Muscle of leg (tissue), 11 donors: Measurements from ENCODE around the gene FANCB. TPM values are rescaled to one million over a fixed set of nuclear protein-coding genes. Genes with fewer than 3 reads are reported as not detected.

Experiments
- DNase-seq: peaks from one replicate; pipeline ENCODE4 v3.0.0; 2013
- H3K27ac ChIP-seq: one replicate; pipeline ENCODE4 v1.5.1; 2013; ENCODE audit warnings: mild to moderate bottlenecking, low read length, control low read depth
- H3K27me3 ChIP-seq: one replicate; pipeline ENCODE4 v1.6.1; 2013; ENCODE audit warnings: low read length; ENCODE audit not compliant: control insufficient read depth, insufficient read depth
- H3K36me3 ChIP-seq: one replicate; pipeline ENCODE4 v1.6.1; 2013; ENCODE audit warnings: low read length; ENCODE audit not compliant: control insufficient read depth, insufficient read depth
- H3K4me1 ChIP-seq: one replicate; pipeline ENCODE4 v1.6.1; 2013; ENCODE audit warnings: low read length; ENCODE audit not compliant: control insufficient read depth, insufficient read depth
- H3K4me3 ChIP-seq: one replicate; pipeline ENCODE4 v1.5.1; 2013; ENCODE audit warnings: low read length, control low read depth
- H3K9me3 ChIP-seq: replicated peaks from 2 replicates; pipeline ENCODE4 v1.6.1; 2013; ENCODE audit warnings: low read depth, low read length; ENCODE audit not compliant: control insufficient read depth
- WGBS: methylation state at CpG from one replicate; pipeline ENCODE4 v1.1.5; 2013; ENCODE audit warnings: missing lambda C conversion rate; ENCODE audit not compliant: insufficient coverage; 5-methylcytosine and 5-hydroxymethylcytosine counted together
- polyA plus RNA-seq, 8 donors: library from polyadenylated mRNA; unstranded; fragments of 120-200 nt; gene quantifications; one replicate each; pipeline versions ENCODE4 v1.2.1 to v1.2.3, GENCODE V29; 2013; ENCODE audit warnings: inconsistent platforms in 1 of 8, low replicate concordance in 1 of 8; ENCODE audit not compliant: insufficient read length in 8 of 8, insufficient read depth in 1 of 8
- total RNA-seq: library from RNA; stranded (reverse); fragments of 120-200 nt; gene quantifications from one replicate; pipeline ENCODE4 v1.2.4, GENCODE V29; 2013

FANCB gene
- total and polyA plus RNA-seq, 9 donors = 1.0 to 4.7 (median 1.8) TPM

DNA sequence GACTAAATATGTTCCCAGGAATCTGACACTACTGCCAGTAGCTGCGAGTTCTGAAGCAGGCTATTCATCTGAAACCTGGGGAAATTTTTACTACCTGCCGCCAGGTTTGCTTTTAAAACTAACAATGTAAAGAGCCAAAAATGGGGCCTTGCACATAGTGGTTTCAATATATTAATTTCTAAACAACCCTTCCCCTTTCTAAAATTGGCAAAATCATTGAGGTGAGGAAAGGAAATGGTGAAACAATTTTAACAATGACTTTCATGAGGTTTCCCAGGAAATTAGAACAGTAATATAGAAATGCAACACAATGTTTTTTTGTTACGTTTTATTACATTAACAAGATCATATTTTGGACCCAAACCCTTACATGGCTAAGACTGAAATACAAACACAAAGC is 21.3 kb downstream of the FANCB start:
- Histone ChIP-seq H3K9me3 (no peaks in the 10 kb centered on the region), H3K27ac (no peak overlapping the region), H3K4me1 (no peaks in the 10 kb centered on the region), H3K4me3 (no peak overlapping the region), H3K36me3 (no peaks in the 10 kb centered on the region), H3K27me3 (peaks cover 3% of the 10 kb centered on the region)
- no peak for DNase-seq
- whole genome bisulfite sequencing = 59% methylated on average over 2 of the region's 3 CpGs

DNA sequence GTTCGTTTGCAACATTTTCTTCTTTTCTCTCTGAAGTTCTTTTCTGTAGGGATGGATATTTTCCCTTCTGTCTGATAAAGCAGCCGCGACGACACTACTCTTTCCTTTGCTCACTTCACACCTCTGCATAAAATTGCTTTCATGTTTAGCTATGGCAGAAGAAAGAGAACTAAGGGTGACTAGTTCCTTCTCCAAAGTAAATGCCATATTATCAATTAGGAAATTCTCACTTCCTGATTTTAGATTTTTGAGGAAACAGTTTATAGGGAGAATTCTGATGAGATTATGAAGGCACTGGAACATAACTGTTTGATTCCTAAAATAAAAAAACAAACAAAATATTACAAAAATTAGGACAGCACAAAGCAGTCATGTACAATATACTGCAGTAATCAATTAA is 29.2 kb downstream of the FANCB start:
- H3K4me3 ChIP-seq = no peak overlapping the region
- no CpG with 5 or more reads among the region's 4 CpGs for WGBS
- H3K27ac ChIP-seq = no peak overlapping the region
- H3K4me1 ChIP-seq = no peaks in the 10 kb centered on the region
- no peak for DNase-seq
- no peaks in the 10 kb centered on the region for H3K9me3 ChIP-seq
- no peaks in the 10 kb centered on the region for H3K27me3 ChIP-seq
- no peaks in the 10 kb centered on the region for H3K36me3 ChIP-seq

DNA sequence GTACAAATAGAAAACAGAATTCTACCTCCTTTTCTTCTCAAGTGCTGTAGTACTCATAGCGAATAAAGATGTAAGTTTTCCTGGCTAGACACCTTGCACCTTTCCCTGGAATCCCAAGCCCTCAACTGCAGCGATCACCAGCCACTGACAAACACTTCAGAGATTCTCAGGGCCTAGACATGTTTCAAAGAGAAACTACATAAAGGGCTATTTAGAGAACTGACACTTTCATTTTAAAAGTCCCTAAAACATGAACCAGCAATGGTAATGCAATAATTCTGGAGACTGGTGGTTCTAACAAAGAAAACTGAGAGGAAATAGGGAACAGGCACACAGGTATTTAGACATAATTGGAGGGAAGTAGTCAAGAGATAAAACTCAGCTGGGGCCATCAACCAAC is 35.7 kb downstream of the FANCB start:
- no peak for DNase-seq
- no peaks in the 10 kb centered on the region for H3K27me3 ChIP-seq
- H3K36me3 ChIP-seq = no peaks in the 10 kb centered on the region
- H3K4me1 ChIP-seq = no peaks in the 10 kb centered on the region
- 100% methylated on average over 1 of the region's 2 CpGs for WGBS
- H3K4me3 ChIP-seq = no peak overlapping the region
- H3K9me3 ChIP-seq = no peaks in the 10 kb centered on the region
- no peak overlapping the region for H3K27ac ChIP-seq

DNA sequence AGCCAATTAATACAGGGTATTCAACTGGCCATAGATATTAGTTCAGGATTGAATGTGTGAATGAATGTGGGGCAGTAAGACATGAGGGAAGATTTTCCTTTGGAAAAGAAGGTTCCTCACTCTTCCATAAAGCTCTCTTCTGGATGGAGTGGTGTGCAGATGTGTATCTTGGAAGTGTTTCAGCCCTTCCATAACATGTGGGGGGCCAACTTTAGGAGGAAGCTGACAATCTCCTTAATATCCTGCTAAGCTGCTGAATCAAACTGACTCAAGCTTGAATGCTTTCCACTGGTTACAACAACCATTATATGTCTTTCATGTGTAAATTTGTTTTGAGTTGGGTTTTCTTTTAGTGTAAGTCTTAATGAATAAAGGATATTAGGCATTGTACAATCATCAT is 40.3 kb downstream of the FANCB start:
- H3K9me3 ChIP-seq = peaks cover 4% of the 10 kb centered on the region
- H3K36me3 ChIP-seq = no peaks in the 10 kb centered on the region
- H3K27ac ChIP-seq = no peak overlapping the region
- no peaks in the 10 kb centered on the region for H3K27me3 ChIP-seq
- no peak overlapping the region for H3K4me3 ChIP-seq
- peak; percentile 75 for DNase-seq
- H3K4me1 ChIP-seq = no peaks in the 10 kb centered on the region

DNA sequence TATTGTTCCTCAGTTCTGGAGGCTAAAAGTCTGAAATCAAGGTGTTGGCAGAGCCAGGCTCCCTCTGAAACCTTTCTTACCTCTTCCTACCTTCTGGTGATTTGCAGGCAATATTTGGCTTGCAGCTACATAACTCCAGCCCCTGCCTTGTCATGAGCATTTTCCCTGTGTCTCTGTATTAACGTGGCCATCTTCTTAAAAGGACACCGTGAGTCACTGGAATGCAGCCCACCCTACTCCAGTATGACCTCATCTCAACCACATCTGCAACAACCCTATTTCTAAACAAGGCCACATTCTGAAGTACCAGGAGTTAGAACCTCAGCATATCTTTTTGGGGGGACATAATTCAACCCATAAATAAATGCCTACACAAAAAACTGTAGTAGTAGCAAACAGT is 40.7 kb downstream of the FANCB start:
- Histone ChIP-seq H3K27me3 (no peaks in the 10 kb centered on the region), H3K9me3 (peaks cover 4% of the 10 kb centered on the region), H3K4me3 (no peak overlapping the region), H3K27ac (no peak overlapping the region), H3K36me3 (no peaks in the 10 kb centered on the region), H3K4me1 (no peaks in the 10 kb centered on the region)
- 17% methylated on average over 1 of the region's 2 CpGs for WGBS
- DNase-seq = peak; percentile 13

DNA sequence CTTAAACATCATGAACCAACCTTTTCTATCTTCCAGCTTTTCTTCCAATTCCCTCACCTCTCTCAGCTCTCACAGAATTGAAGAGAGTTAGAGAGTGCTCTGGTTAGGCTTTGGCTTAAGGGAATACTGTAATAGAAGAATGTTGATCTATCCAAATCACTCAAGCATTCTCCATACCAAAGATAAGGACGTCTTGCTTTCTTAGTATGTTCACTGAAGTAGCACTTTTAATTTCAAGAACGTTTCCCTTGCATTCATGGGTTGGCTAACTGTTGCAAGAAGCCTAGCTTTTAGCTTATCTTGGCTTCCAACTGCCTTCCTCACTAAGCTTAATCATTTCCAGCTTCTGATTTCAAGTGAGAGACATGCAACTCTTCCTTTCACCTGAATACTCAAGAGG is 43.2 kb downstream of the FANCB start:
- WGBS = no CpG with 5 or more reads among the region's 2 CpGs
- Histone ChIP-seq H3K27me3 (no peaks in the 10 kb centered on the region), H3K9me3 (peaks cover 4% of the 10 kb centered on the region), H3K27ac (no peak overlapping the region), H3K4me1 (no peaks in the 10 kb centered on the region), H3K36me3 (no peaks in the 10 kb centered on the region), H3K4me3 (no peak overlapping the region)
- no peak for DNase-seq

DNA sequence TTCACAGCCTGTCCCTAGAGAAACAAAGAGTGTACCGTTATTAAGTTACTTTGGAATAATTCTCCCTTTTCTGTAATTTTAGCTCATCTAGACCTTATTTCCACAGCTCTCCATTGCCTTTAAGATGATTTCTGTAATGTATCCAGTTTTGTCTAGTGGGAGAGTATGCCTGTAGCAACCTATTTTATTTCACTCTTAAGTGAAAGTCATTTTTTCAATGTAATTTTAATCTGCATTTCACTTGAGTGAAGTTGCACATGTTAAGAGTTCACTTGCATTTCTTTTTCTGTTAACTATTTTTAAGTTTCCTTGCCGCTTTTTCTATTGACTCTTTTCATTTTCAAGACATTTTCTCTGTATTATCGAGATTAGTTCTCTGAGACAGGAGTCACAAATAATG is 46.5 kb downstream of the FANCB start:
- H3K4me1 ChIP-seq = no peaks in the 10 kb centered on the region
- peaks cover 4% of the 10 kb centered on the region for H3K9me3 ChIP-seq
- peak; percentile 72 for DNase-seq
- no peak overlapping the region for H3K27ac ChIP-seq
- peaks cover 3% of the 10 kb centered on the region for H3K27me3 ChIP-seq
- no peak overlapping the region for H3K4me3 ChIP-seq
- no peaks in the 10 kb centered on the region for H3K36me3 ChIP-seq
- no CpG with 5 or more reads among the region's 3 CpGs for WGBS

DNA sequence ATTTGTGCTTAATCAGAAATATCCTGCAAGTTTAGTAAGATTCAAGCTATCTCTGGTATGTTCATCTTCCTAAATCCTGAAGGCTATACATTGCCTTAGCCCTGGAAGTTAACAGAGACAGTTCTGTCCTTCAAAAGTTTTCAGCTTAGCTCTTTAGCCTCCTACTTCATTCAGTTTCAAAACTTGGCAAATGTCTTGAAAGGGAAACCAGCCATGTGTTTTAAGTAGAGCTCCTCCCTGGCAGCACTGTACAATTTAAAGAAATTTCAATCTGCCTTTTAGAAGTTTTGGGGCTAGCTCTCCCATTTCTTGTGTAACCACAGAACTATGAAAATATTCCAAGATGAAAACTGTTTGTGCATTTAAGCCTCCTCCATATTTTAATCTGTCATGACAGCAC is 47.0 kb downstream of the FANCB start:
- peak; percentile 83 for DNase-seq

DNA sequence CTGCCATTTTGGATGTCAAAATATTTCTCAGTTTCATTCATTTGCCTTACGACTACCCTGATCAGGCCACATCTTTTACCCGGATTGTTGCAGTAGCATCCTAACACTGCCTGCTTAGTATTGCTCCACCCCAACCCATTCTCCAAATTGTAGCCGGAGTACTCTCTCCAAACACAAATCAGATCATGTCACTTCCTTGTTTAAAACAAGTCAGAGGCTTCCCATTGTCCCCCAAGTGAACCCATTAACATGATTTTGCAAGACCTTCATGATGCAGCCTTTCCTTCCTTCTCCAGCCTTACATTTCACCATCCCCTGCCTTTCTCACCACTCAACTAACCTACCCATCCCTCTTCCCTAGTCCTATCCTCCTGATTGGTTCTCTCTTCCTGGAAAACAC is 53.1 kb downstream of the FANCB start:
- Histone ChIP-seq H3K4me3 (no peak overlapping the region), H3K27me3 (peaks cover 3% of the 10 kb centered on the region), H3K27ac (no peak overlapping the region), H3K4me1 (no peaks in the 10 kb centered on the region), H3K9me3 (no peaks in the 10 kb centered on the region), H3K36me3 (no peaks in the 10 kb centered on the region)
- 77% methylated on average over 3 of the region's 3 CpGs for WGBS
- no peak for DNase-seq

More for the DNA sequence above, 47.0 kb downstream of the FANCB start:
- no peak overlapping the region for H3K27ac ChIP-seq
- peaks cover 4% of the 10 kb centered on the region for H3K9me3 ChIP-seq
- H3K36me3 ChIP-seq = no peaks in the 10 kb centered on the region
- H3K4me3 ChIP-seq = no peak overlapping the region
- H3K4me1 ChIP-seq = no peaks in the 10 kb centered on the region
- peaks cover 3% of the 10 kb centered on the region for H3K27me3 ChIP-seq

DNA sequence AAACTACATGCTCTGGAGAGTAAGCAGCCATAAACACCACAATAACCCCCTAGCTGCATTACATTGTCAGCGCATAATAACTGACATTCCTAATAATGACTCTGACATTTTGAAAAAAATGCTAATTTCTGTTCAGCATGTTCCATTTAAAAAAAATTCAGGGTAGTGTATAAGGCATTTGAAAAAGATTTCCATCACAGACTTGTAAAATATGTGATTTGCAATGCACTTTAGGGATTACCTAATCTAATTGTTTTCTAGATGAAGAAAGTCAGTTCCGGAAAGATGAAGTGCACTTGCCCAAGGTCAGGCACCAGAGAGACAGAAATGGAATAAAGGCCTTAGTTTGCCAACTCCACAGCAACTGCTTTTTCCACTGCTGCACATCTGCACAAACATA is 55.3 kb downstream of the FANCB start:
- no CpG with 5 or more reads among the region's 2 CpGs for WGBS
- Histone ChIP-seq H3K27ac (no peak overlapping the region), H3K4me3 (no peak overlapping the region), H3K9me3 (no peaks in the 10 kb centered on the region), H3K36me3 (no peaks in the 10 kb centered on the region), H3K4me1 (no peaks in the 10 kb centered on the region), H3K27me3 (no peaks in the 10 kb centered on the region)
- peak; percentile 33 for DNase-seq

DNA sequence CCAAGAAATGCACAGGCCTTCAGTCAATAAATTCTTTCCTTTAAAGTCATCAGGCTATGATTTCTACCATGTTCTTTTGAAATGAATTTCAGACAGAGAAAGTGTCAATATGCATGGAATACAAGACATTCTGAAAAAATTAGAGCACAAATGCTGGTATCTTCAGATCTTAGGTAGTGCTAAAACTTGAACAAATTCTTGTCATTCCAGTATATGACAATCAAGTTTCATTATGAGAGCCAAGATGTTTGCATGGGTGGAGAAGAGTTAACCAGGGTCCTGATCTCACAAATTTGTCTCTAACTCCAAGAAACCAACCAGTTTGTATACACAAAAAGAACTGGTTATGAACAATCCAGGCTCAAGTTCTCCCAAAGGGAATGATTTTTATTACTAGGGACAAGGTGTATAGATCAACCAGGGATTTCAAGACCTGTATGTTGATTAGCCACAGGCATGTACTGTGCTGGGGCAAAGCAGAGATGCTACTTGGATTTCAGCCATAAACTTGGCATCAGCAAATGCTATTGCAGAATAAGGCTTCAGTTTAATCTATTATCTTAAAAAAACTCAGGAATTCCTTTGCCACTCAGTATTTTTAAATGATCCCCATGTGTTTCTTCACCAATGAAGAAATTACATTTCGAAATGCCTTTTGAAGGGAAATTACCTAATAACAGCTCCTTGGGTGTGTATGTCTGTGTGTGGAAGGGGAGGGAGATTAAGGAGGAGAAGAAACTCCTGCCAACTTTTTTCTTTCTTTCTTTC is 69.7 kb downstream of the FANCB start:
- Histone ChIP-seq H3K27me3 (no peaks in the 10 kb centered on the region), H3K4me1 (no peaks in the 10 kb centered on the region)
- WGBS = no CpG with 5 or more reads among the region's 1 CpG

More for the DNA sequence above, 69.7 kb downstream of the FANCB start:
- H3K9me3 ChIP-seq = no peaks in the 10 kb centered on the region
- H3K27ac ChIP-seq = no peak overlapping the region
- no peak overlapping the region for H3K4me3 ChIP-seq
- DNase-seq = no peak
- no peaks in the 10 kb centered on the region for H3K36me3 ChIP-seq
